T47D (cell line): ENCODE results near the gene HNRNPH2.
A peak's percentile ranks its signal among the peaks of the same experiment; 100 is the strongest.

Experiments used
- DNase-seq, 2 experiments: peaks; one replicate each; pipeline versions ENCODE4 v3.0.0 to v3.0.0-alpha.2; 2011 to 2012; ENCODE audit warnings: low read depth in 1 of 2, low spot score in 1 of 2
- JUND ChIP-seq: IDR thresholded peaks from 2 replicates; pipeline ENCODE4 v1.6.1; 2012; ENCODE audit warnings: low read depth
- in situ Hi-C: cut with HindIII; loops from 2 replicates; pipeline ENCODE4 v1.10.0; 2016; ENCODE audit warnings: low sequenced_read_pairs, low pct_unique_long_range_greater_than_20kb

HNRNPH2 gene

GRCh38 chrX:101442085-101442484, 34.1 kb downstream of the HNRNPH2 start:
- in situ Hi-C loops: no loop called here
- no peak for DNase-seq
- TF ChIP-seq JUND: no peak

- TF ChIP-seq JUND: no peak
- no peak for DNase-seq
- in situ Hi-C loops: no loop called here
These were observed 41.3 kb downstream of the HNRNPH2 start for GRCh38 chrX:101449279-101449678.

GRCh38 chrX:101450085-101450484, 42.1 kb downstream of the HNRNPH2 start:
- DNase-seq: peak in 1 of 2 experiments; percentile 73
- TF ChIP-seq JUND: no peak
- in situ Hi-C loops: no loop called here

DNA sequence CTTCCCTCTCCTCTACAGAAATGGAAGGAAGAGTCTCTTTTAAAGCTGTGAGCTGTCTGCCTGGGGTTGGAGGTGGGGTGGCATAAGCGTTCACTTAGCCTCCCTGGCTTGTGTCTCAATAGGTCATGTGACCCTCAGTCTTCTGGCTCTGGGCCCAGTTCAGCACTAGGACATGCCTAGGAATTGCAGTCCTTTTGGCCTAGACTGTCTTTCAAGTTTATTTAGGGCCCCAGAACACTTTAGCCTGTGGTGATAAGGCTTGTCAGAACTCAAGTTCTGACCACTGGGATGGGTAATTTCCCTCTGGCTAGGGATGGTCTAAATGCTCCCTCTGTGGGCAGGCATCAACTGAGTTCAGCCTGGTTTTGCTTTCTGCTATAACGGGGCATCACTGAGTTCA, 42.9 kb downstream of the HNRNPH2 start:
- in situ Hi-C loops: no loop called here
- TF ChIP-seq JUND: no peak
- peak in 1 of 2 experiments; percentile 65 for DNase-seq

DNA sequence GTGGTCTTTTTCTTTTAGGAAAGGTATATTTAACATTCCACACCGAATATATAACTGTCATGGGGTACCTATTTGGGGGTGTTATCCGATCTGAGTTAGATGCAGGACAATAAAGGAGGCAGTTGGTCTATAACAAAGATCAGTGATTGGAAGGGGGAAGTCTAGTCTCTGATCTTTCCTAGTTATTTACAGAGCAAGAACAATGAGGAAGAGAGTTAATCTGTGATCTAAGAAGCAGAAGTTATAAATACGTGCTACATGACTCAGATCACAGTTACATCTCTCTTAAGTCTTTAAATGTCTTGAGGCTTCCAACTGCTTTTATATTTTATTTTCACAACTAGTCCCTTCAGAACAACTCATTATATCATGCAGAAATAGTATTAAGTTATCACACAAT, 44.0 kb downstream of the HNRNPH2 start:
- TF ChIP-seq JUND: peak; percentile 28; the same call in 1 of the 2 replicates
- in situ Hi-C loops: no loop called here
- DNase-seq: peak in 1 of 2 experiments; percentile 38

DNA sequence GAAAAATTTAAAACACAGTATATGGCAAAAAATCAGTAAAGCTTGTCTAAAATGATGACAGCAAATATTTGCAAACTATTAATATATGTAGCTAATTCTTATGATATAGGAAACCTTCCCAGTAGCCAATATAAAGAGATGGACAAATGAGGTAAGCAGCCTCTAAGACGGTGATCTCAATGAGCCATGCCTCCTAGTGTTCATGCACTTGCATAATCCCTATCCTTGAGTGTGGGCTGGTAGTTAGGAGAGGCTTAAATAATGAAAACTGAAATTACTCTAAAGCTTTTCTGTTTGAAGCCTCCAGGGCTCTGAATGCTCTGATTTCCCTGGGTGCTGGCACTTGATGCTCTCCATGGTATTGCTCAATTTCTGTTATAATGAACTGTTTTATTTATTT, 52.6 kb downstream of the HNRNPH2 start:
- no peak for TF ChIP-seq JUND
- peak in 1 of 2 experiments; percentile 23 for DNase-seq
- in situ Hi-C loops: no loop called here

GRCh38 chrX:101462892-101463291, 54.9 kb downstream of the HNRNPH2 start:
- in situ Hi-C loops: no loop called here
- TF ChIP-seq JUND: no peak
- peak in 1 of 2 experiments; percentile 62 for DNase-seq
